Muscle layer of duodenum (tissue), 2 donors: Measurements from ENCODE around the gene TACC3.

Experiments used
- H3K27ac ChIP-seq: one replicate; pipeline ENCODE4 v1.7.0; 2013; ENCODE audit warnings: mild to moderate bottlenecking, low read length
- H3K27me3 ChIP-seq: one replicate; pipeline ENCODE4 v1.7.0; 2013; ENCODE audit warnings: low read depth, mild to moderate bottlenecking, control low read depth, low read length
- H3K36me3 ChIP-seq, 2 donors: one replicate each; pipeline ENCODE4 v1.7.0; 2013; ENCODE audit warnings: low read length in 2 of 2, control low read depth in 1 of 2, mild to moderate bottlenecking in 1 of 2; ENCODE audit not compliant: insufficient read depth in 2 of 2, control insufficient read depth in 1 of 2
- H3K4me1 ChIP-seq, 2 donors: one replicate each; pipeline ENCODE4 v1.7.0; 2013; ENCODE audit warnings: low read length in 2 of 2, mild to moderate bottlenecking in 2 of 2, control low read depth in 1 of 2, moderate library complexity in 1 of 2; ENCODE audit not compliant: insufficient read depth in 2 of 2, control insufficient read depth in 1 of 2
- H3K4me3 ChIP-seq, 2 donors: one replicate each; pipeline ENCODE4 v1.7.0; 2013; ENCODE audit warnings: low read length in 2 of 2, low read depth in 1 of 2, mild to moderate bottlenecking in 1 of 2
- H3K9me3 ChIP-seq, 2 donors: one replicate each; pipeline ENCODE4 v1.7.0; 2013; ENCODE audit warnings: low read length in 2 of 2, control low read depth in 1 of 2, mild to moderate bottlenecking in 1 of 2; ENCODE audit not compliant: control insufficient read depth in 1 of 2
- donor health status: healthy.

TACC3 gene

DNA sequence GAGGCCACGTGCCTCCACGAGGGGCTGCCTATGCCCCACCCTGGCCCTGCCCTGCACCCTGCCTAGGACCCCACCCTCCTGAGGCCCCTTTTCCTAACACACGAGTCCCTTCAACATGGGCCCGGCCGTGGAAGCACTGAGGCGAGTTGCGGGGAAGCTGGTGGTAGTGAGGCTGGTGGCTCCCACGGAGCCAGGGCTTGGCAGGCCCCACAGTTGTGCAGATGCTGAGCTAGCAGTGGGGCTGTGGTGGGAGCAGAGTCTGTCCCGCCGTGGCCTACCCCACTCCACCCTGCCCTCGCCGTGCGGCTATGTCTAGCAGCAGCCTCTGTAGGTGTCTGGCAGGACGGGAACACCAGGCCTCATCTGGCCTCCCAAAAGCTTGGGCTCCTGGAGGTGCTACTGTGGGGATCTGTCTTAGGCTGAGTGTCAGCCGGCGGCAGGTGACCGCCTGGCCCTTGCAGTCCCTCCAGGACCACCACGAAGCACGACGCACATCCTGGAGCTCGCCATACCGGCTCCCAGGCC is 18.8 kb downstream of the TACC3 start:
- peaks cover 6 to 10% of the 10 kb centered on the region in 2 donors for H3K9me3 ChIP-seq
- H3K27ac ChIP-seq = no peak overlapping the region
- H3K36me3 ChIP-seq = peaks cover 10 to 63% of the 10 kb centered on the region in 2 donors
- no peaks in the 10 kb centered on the region for H3K4me1 ChIP-seq
- no peaks in the 10 kb centered on the region for H3K27me3 ChIP-seq
- no peak overlapping the region for H3K4me3 ChIP-seq

- no peaks in the 10 kb centered on the region for H3K27me3 ChIP-seq
- H3K27ac ChIP-seq = no peak overlapping the region
- H3K4me3 ChIP-seq = no peak overlapping the region
- no peaks in the 10 kb centered on the region for H3K4me1 ChIP-seq
- peaks cover 10 to 54% of the 10 kb centered on the region in 2 donors for H3K36me3 ChIP-seq
- H3K9me3 ChIP-seq = peaks cover 6 to 10% of the 10 kb centered on the region in 2 donors
Observed at GRCh38 chr4:1741208-1741607, 19.9 kb downstream of the TACC3 start.

DNA sequence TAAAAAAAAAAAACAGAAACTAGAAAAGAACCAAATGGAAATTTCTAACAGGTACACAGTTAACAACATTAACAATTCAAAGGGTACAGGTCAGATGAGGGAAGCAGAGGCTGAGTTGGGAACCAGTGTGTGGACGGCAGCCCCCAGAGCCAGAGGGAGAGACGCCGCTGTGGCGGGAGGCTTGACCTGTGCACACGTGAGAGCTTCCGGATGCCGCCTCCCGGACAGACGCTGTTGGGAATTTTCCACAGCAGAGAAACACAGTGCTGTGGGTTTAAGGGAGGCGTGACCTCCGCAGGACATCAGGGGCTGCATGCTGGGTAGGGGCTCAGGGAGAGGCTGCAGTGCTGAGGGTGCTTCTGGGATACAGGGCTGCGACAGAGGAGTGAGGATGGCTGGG is 22.2 kb downstream of the TACC3 start:
- Histone ChIP-seq H3K9me3 (peaks cover 0 to under 1% of the 10 kb centered on the region in 2 donors), H3K4me1 (peaks cover 0 to 4% of the 10 kb centered on the region in 2 donors), H3K36me3 (peaks cover 3 to 34% of the 10 kb centered on the region in 2 donors), H3K27ac (no peak overlapping the region), H3K4me3 (no peak overlapping the region), H3K27me3 (no peaks in the 10 kb centered on the region)

- Histone ChIP-seq H3K4me1 (peaks cover 0 to 6% of the 10 kb centered on the region in 2 donors), H3K9me3 (no peaks in the 10 kb centered on the region), H3K36me3 (peaks cover 3 to 30% of the 10 kb centered on the region in 2 donors), H3K27me3 (no peaks in the 10 kb centered on the region), H3K27ac (no peak overlapping the region), H3K4me3 (no peak overlapping the region)
Observed at GRCh38 chr4:1743975-1744374, 22.7 kb downstream of the TACC3 start.

GRCh38 chr4:1744552-1744951 is 23.2 kb downstream of the TACC3 start:
- no peak overlapping the region for H3K27ac ChIP-seq
- peaks cover 0 to 6% of the 10 kb centered on the region in 2 donors for H3K4me1 ChIP-seq
- no peak overlapping the region for H3K4me3 ChIP-seq
- H3K9me3 ChIP-seq = no peaks in the 10 kb centered on the region
- H3K27me3 ChIP-seq = no peaks in the 10 kb centered on the region
- peaks cover 3 to 26% of the 10 kb centered on the region in 2 donors for H3K36me3 ChIP-seq

DNA sequence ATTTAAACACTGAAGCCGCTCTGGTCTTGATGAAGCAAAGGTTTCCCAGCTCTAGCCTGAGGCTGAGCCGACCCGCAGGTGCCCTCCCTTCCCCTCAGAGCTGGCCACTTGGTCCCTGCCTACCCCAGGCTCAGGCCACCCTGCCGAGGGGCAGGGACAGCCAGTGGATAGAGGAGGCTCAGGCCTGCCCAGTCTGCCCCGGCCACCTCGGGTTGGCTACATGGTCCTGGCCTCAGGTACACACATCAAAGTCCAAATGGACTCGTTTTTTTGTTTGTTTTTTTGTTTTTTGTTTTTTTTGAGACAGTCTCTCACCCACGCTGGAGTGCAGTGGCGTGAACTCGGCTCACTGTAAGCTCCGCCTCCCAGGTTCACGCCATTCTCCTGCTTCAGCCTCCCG is 23.8 kb downstream of the TACC3 start:
- no peaks in the 10 kb centered on the region for H3K27me3 ChIP-seq
- H3K27ac ChIP-seq = no peak overlapping the region
- H3K4me3 ChIP-seq = no peak overlapping the region
- H3K4me1 ChIP-seq = peaks cover 0 to 6% of the 10 kb centered on the region in 2 donors
- H3K36me3 ChIP-seq = peaks cover 3 to 22% of the 10 kb centered on the region in 2 donors
- no peaks in the 10 kb centered on the region for H3K9me3 ChIP-seq

DNA sequence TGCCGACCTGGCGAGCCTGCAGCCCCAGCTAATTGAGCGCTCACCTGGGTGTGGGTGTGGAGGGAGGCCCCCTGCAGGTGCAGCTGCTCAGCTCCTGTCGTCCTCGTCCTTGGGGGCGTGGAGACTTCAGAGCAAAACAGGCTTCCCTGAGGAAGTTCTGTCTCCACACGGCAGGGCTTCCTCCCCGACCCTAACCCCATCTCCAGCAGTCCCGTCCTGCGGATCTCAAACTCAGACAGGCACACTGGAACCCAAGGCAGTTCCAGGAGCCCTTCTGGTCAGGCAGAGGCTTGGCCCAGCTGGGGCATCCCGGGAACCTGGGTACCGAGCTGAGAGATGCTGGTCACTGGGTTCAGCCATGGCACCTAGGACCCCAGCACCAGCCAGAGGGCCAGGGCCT is 24.4 kb downstream of the TACC3 start:
- Histone ChIP-seq H3K27ac (no peak overlapping the region), H3K27me3 (no peaks in the 10 kb centered on the region), H3K36me3 (peaks cover 3 to 17% of the 10 kb centered on the region in 2 donors), H3K4me1 (peaks cover 0 to 6% of the 10 kb centered on the region in 2 donors), H3K4me3 (no peak overlapping the region), H3K9me3 (no peaks in the 10 kb centered on the region)

- Histone ChIP-seq H3K27me3 (no peaks in the 10 kb centered on the region), H3K4me3 (no peak overlapping the region), H3K9me3 (no peaks in the 10 kb centered on the region), H3K4me1 (peaks cover 0 to 6% of the 10 kb centered on the region in 2 donors), H3K27ac (no peak overlapping the region), H3K36me3 (peaks cover 0 to 11% of the 10 kb centered on the region in 2 donors)
Observed at GRCh38 chr4:1746265-1746691, 25.0 kb downstream of the TACC3 start.

DNA sequence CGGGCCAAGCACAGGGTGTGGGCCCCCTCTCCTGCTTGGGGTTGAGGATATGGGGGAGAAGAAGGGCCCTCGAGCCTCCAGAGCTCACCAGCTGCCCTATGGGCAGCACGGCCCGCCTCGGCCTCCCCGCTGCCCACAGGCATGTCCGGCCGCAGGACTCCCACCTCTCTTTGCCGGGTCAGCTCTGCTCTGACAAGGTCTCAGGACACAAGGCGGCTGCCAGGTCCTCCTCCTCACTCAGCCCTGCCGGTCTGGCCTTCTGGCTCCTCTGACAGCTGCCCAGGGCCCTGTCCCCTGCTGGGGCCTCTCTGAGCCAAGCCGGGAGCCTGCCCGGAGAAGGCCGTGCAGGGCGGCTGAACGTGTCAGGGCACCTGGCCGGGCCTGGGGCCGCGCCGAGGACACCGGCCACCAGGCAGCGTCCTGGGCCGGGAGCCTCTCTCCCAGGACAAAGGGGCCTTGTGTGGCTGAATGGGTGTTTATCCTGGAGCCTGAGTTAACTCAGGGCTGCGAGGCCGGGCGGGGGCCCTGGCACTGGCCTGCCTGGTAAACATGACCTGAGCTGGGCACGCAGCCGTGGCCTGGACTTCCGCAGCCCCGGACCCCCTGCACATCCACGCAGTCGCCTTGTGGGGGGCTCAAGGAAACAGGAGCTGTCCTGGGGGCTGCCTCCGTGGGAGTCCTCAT is 25.7 kb downstream of the TACC3 start:
- Histone ChIP-seq H3K27me3 (no peaks in the 10 kb centered on the region), H3K4me3 (no peak overlapping the region), H3K27ac (no peak overlapping the region), H3K36me3 (peaks cover 0 to 5% of the 10 kb centered on the region in 2 donors), H3K9me3 (no peaks in the 10 kb centered on the region), H3K4me1 (peaks cover 0 to 6% of the 10 kb centered on the region in 2 donors)

DNA sequence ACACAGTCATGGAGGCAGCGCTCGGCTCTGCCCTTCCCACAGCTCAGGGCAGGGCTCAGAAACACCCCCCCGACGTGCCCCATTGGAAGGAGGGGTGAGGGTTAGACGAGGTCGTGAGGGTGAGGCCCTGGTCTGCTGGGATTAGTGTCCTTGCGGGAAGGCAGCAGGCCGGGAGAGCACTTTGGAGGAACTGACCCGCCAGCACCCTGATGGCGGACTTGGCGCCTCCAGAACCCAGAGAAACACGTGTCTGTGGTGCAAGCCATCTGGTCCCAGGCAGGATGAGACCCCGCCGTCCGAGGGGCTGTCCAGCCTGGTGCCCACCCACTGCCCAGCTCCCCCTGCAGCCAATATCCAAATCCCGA is 26.3 kb downstream of the TACC3 start:
- Histone ChIP-seq H3K36me3 (peaks cover 0 to 5% of the 10 kb centered on the region in 2 donors), H3K4me1 (peaks cover 0 to 6% of the 10 kb centered on the region in 2 donors), H3K9me3 (no peaks in the 10 kb centered on the region), H3K27ac (no peak overlapping the region), H3K4me3 (no peak overlapping the region), H3K27me3 (no peaks in the 10 kb centered on the region)

- H3K36me3 ChIP-seq = peaks cover 0 to 5% of the 10 kb centered on the region in 2 donors
- H3K4me3 ChIP-seq = no peak overlapping the region
- peaks cover 0 to 6% of the 10 kb centered on the region in 2 donors for H3K4me1 ChIP-seq
- H3K27ac ChIP-seq = no peak overlapping the region
- H3K9me3 ChIP-seq = no peaks in the 10 kb centered on the region
- no peaks in the 10 kb centered on the region for H3K27me3 ChIP-seq
Observed at GRCh38 chr4:1748465-1748995, 27.2 kb downstream of the TACC3 start.
